Suprapubic skin (tissue), 4 donors: Measurements from ENCODE around the gene MLYCD. TPM values are rescaled to one million over a fixed set of nuclear protein-coding genes. Genes with fewer than 3 reads are reported as not detected.
A peak's percentile ranks its signal among the peaks of the same experiment; 100 is the strongest.

Experiments
- DNase-seq, 2 donors: peaks; one replicate each; pipeline ENCODE4 v3.0.0-alpha.2; 2019; ENCODE audit warnings: low spot score in 2 of 2
- H3K27ac ChIP-seq: fragments of 200-600 bp; sonication (generic); one replicate; pipeline ENCODE4 v1.5.1; 2019
- H3K27me3 ChIP-seq: fragments of 200-600 bp; sonication (generic); one replicate; pipeline ENCODE4 v1.5.1; 2019
- H3K36me3 ChIP-seq: fragments of 200-600 bp; sonication (generic); one replicate; pipeline ENCODE4 v1.5.1; 2019
- H3K4me1 ChIP-seq: fragments of 200-600 bp; sonication (generic); one replicate; pipeline ENCODE4 v1.5.1; 2019
- H3K4me3 ChIP-seq: fragments of 200-600 bp; sonication (generic); one replicate; pipeline ENCODE4 v1.5.1; 2019; ENCODE audit warnings: mild to moderate bottlenecking
- H3K9me3 ChIP-seq: fragments of 200-600 bp; sonication (generic); one replicate; pipeline ENCODE4 v1.5.1; 2019
- EP300 ChIP-seq: sonication (generic); formaldehyde crosslinking; IDR thresholded peaks from one replicate; pipeline ENCODE4 v1.6.1; 2017; ENCODE audit warnings: antibody characterized with exemption
- POLR2A ChIP-seq, 2 donors: fragments of 450-650 bp; IDR thresholded peaks; one replicate each; pipeline ENCODE4 v1.6.1; 2017; ENCODE audit warnings: antibody characterized with exemption in 2 of 2, mild to moderate bottlenecking in 2 of 2, moderate library complexity in 2 of 2
- POLR2AphosphoS5 ChIP-seq, 3 donors: sonication (generic); formaldehyde crosslinking; IDR thresholded peaks; one replicate each; pipeline ENCODE4 v1.6.1; 2017; ENCODE audit warnings: antibody characterized with exemption in 3 of 3
- WGBS: methylation state at CpG from one replicate; pipeline ENCODE4 v1.1.5; 2018; 5-methylcytosine and 5-hydroxymethylcytosine counted together
- total RNA-seq, 4 donors: library from RNA; depleted of rRNA; stranded (reverse); fragments of >200 nt; gene quantifications; one replicate each; pipeline ENCODE4 v1.1.0, GENCODE V29; 2016
- TF ChIP-seq, protein P1 (sequence below), 2 donors: fragments of 200-600 bp in 1 of 2; fragments of 450-650 bp in 1 of 2; sonication (generic) in 1 of 2; IDR thresholded peaks; one replicate each; pipeline ENCODE4 v1.5.1; 2016 to 2019; ENCODE audit warnings: antibody characterized with exemption in 2 of 2, mild to moderate bottlenecking in 1 of 2, moderate library complexity in 1 of 2

The MLYCD gene
- total RNA-seq, 4 donors from 2014 or later: 4.4 to 23.7 (median 5.7) TPM

DNA sequence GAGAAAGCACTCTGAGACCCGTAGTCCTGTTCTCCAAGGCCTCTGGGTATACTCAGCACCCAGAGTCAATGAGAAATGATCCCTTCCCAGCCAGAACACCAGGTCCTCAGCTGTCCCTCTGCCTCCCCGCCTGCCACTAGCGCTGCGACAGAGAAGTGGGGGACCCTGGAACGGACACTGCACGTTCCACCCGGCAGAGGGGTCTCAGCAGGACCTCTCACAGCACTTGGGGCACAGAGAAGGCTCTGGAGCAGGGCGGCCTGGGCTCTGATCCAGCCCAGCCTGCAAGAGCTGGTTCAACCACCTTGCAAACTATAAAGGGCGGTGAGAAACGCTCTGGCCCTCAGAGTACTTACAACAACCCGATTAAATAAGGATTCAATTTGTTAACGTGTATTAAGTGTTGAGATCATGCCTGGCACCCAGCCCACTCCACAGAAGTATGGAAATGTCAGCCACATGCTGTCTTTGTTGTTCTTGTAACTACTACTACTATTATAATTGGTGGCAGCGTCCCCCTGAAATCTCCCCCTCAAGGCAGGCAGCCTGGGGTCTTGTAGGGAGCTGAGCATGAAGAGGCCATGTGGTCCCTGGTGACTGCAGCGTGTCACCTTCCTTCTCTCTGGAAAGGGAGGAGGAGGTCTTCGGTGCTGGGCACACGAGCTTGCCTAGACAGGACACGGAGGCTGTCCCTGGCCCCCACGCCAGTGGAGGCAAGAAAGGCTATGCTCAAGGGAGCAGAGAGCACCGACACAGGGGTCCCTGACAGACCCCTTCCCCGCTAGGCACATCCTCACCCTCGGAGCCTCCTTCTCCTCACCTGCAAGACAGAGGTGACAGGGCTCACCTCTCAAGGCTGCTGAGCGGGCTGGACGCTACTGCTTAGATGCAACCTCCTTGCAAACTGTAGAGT lies 56.6 kb downstream of the MLYCD start:
- no peak for DNase-seq
- TF ChIP-seq, protein P1, sequence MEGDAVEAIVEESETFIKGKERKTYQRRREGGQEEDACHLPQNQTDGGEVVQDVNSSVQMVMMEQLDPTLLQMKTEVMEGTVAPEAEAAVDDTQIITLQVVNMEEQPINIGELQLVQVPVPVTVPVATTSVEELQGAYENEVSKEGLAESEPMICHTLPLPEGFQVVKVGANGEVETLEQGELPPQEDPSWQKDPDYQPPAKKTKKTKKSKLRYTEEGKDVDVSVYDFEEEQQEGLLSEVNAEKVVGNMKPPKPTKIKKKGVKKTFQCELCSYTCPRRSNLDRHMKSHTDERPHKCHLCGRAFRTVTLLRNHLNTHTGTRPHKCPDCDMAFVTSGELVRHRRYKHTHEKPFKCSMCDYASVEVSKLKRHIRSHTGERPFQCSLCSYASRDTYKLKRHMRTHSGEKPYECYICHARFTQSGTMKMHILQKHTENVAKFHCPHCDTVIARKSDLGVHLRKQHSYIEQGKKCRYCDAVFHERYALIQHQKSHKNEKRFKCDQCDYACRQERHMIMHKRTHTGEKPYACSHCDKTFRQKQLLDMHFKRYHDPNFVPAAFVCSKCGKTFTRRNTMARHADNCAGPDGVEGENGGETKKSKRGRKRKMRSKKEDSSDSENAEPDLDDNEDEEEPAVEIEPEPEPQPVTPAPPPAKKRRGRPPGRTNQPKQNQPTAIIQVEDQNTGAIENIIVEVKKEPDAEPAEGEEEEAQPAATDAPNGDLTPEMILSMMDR (IDR thresholded peaks at IDR 0.05): no peak
- TF ChIP-seq POLR2AphosphoS5 (IDR thresholded peaks at IDR 0.05) (no peak), POLR2A (IDR thresholded peaks at IDR 0.05) (no peak), EP300 (no peak)
- Histone ChIP-seq H3K27me3 (no peaks in the 10 kb centered on the region), H3K36me3 (peaks cover 22% of the 10 kb centered on the region), H3K4me1 (peaks cover 28% of the 10 kb centered on the region), H3K27ac (no peak overlapping the region), H3K9me3 (no peaks in the 10 kb centered on the region), H3K4me3 (no peak overlapping the region)
- 69% methylated on average over 12 of the region's 23 CpGs for WGBS

DNA sequence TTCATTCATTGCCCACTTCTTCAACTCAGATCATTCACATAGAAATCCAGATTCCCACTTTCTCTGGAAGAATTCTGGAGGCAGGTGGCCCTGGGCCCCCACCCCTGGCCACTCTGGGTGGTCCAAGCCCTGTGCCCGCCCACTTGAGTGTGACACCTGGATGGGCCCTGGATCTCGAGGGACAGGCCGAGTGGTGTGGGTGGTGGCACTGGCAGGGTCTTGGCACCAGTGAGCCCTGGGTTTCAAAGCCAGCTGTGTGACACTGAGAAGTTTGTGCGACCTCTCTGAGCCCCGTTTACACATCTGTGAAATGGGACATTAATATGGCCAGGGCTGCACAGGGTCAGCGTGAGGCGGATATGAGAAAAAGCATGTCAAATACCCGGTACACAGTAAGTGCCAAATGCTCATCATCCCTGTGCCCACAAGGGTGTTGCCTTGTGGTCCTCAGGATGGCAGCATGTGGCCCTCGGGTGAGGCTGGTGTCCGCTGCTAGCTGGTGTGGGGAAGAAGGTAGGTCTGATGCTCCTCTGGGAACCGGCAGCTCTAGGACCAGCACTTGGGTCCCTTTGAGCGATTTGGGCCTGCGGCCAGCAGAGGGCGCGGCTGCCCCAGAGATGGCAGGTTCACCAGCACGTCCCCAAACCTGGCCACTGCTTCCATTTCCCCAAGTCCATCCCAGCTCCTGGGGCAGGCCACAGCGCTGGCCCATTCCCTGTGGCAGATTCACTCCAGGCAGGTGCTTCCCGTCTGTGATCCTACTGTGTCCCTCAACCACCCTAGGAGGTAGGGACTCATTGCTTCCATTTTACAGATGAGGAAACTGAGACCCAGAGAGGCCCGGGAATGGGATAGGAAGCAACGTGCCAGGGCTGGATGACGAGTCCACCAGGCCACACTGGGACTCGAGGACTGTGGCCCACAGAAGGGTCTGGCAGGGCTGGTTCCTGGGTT lies 57.7 kb downstream of the MLYCD start:
- no peaks in the 10 kb centered on the region for H3K27me3 ChIP-seq
- peaks cover 28% of the 10 kb centered on the region for H3K4me1 ChIP-seq
- peaks cover 34% of the 10 kb centered on the region for H3K36me3 ChIP-seq
- TF ChIP-seq POLR2A (IDR thresholded peaks at IDR 0.05): no peak
- TF ChIP-seq, protein P1 (IDR thresholded peaks at IDR 0.05): peak in 1 of 2 donors; percentile 72
- 68% methylated on average over 14 of the region's 22 CpGs for whole genome bisulfite sequencing
- no peak overlapping the region for H3K4me3 ChIP-seq
- no peak overlapping the region for H3K27ac ChIP-seq
- peak; percentile 86 to 89 for DNase-seq
- no peaks in the 10 kb centered on the region for H3K9me3 ChIP-seq

DNA sequence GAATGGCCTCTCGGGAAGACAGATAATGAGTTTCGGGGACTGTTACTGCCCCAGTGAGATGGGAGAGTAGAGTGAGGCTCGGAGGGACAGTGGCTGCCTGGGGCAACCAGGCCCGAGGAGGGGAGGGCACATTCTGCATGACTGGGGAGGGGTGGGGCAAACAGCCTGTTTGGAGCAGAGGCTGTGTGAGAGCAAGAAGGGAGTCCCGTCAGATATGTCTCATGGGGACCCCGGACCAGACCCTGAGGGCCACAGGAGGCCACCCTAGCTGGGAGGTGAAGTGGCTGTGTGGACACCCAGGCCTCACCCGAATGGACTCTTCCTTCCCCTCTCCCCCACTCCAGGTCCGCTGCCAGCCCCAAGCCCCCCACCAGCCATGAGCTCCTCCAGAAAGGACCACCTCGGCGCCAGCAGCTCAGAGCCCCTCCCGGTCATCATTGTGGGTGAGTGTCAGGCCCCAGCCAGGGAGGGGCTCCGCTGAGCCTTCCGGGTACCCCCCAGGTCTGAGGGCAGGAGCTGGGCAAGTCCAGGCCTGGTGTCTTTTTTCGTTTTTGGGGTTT lies 58.5 kb downstream of the MLYCD start:
- Histone ChIP-seq H3K4me1 (peaks cover 24% of the 10 kb centered on the region), H3K27ac (no peak overlapping the region), H3K27me3 (no peaks in the 10 kb centered on the region), H3K4me3 (no peak overlapping the region), H3K36me3 (peaks cover 41% of the 10 kb centered on the region), H3K9me3 (no peaks in the 10 kb centered on the region)
- 85% methylated on average over 13 of the region's 14 CpGs for WGBS
- no peak for DNase-seq
- TF ChIP-seq POLR2AphosphoS5 (IDR thresholded peaks at IDR 0.05): no peak
- no peak for TF ChIP-seq EP300

DNA sequence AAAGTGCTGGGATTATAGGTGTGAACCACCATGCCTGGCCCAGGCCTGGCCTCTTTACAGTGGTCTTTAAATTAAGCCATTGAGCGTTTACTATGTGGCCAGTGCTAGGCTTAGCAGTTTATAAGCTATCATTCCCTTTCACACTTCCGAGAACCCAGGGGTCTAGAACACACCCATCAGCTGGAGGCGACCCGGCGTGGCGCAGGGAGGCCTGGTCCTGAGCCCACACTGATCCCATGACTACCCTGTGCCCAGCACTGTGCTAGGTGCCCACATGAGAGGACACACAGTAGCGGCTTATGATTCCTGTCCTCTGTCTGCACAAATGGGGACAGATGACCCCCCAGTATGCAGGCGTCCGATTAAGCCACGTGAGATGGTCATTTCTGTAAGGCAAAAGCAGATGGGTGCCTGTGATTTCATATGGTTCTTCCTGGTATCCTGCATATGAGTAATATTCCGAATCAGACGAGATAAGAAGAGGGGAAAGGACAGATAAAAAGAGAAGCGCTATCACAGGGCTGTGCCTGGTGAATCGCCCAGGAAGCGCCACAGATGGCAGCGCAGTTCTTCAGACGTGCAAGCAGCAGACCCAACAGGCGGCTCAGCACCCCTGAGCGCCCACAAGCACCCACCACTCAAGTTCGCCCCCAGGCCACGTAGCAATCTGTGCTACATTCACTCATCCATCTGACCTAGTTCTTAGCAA lies 59.4 kb downstream of the MLYCD start:
- H3K36me3 ChIP-seq: peaks cover 50% of the 10 kb centered on the region
- H3K4me3 ChIP-seq: no peak overlapping the region
- no peak for DNase-seq
- no peaks in the 10 kb centered on the region for H3K27me3 ChIP-seq
- WGBS: 84% methylated on average over 19 of the region's 21 CpGs
- H3K9me3 ChIP-seq: no peaks in the 10 kb centered on the region
- no peak overlapping the region for H3K27ac ChIP-seq
- peaks cover 15% of the 10 kb centered on the region for H3K4me1 ChIP-seq
- TF ChIP-seq, protein P1 (IDR thresholded peaks at IDR 0.05): no peak
- no peak for TF ChIP-seq POLR2AphosphoS5 (IDR thresholded peaks at IDR 0.05)
- TF ChIP-seq POLR2A (IDR thresholded peaks at IDR 0.05): no peak
- no peak for TF ChIP-seq EP300
